ENCODE data around the gene VPS37B.

The VPS37B gene

DNA sequence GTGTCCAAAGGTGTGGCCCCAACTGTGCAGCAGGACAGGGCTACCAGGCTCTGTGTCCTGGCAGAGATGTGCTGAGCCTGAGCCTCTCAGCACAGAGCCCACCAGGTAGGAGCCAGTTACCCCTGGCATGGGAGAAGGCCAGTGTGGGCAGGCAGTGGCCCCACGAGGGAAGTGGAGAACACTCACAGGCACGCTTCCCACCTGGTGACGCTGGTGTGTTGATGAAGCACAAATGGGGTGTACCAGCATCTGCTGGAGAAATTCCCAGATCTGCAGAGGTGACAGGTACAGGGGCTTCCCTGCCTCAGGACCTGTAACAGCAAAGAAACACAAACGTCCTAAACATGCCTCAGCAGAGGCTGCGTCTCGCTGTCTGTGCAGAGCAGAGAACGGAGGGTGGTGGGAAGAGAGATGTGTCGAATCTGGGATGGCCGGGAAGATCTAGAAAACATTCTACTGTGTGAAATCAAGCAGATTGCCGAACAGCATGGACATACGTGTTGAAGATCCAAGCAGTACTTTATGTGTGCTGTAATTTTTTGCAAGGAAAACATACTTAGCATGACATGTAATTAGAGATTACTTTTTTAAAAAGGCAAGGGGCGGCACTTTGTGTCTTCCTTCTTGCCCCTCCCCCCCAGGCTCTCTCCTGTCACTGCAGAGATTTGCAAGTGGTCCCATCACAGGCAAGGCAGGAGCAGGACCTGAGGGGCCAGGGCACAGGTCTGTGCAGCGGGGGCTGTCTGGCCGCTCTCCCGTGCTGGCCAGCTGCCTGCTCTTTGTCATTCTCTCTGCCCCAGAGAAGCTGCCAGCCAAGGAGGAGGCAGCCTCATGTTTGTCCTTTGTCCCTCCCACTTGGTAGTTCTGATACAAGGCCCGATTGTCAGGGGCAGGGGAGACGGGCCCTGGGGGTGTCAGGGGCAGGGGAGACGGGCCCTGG lies 43.3 kb downstream of the VPS37B start:
- Histone ChIP-seq H3K36me3 (ENCODE audit: insufficient read depth, low read length) (peaks cover 30% of the 10 kb centered on the region), H3K4me2 (ENCODE audit: low read length) (peak overlapping the region; percentile 67)

GRCh38 chr12:122851820-122852219 lies 44.1 kb downstream of the VPS37B start:
- Histone ChIP-seq H3K9me3 (replicated peaks; ENCODE audit: low read length) (no peaks in the 10 kb centered on the region), H3K4me3 (ENCODE audit: low read length) (peak overlapping the region; percentile 29), H3K4me1 (ENCODE audit: control insufficient read depth, insufficient read depth, low read length) (peaks cover 30% of the 10 kb centered on the region), H3K4me2 (ENCODE audit: low read length) (peak overlapping the region; percentile 67), H3K27me3 (ENCODE audit: control insufficient read depth, insufficient read depth, low read length) (no peaks in the 10 kb centered on the region), H3K9ac (ENCODE audit: low read depth, low read length) (peak overlapping the region; percentile 19), H3K36me3 (ENCODE audit: insufficient read depth, low read length) (peaks cover 24% of the 10 kb centered on the region)

More for the DNA sequence above, 43.3 kb downstream of the VPS37B start:
- Histone ChIP-seq H3K9me3 (replicated peaks; ENCODE audit: low read length) (no peaks in the 10 kb centered on the region), H3K9ac (ENCODE audit: low read depth, low read length) (peak overlapping the region; percentile 19), H3K27me3 (ENCODE audit: control insufficient read depth, insufficient read depth, low read length) (no peaks in the 10 kb centered on the region), H3K4me1 (ENCODE audit: control insufficient read depth, insufficient read depth, low read length) (peaks cover 30% of the 10 kb centered on the region), H3K4me3 (ENCODE audit: low read length) (peak overlapping the region; percentile 29)

DNA sequence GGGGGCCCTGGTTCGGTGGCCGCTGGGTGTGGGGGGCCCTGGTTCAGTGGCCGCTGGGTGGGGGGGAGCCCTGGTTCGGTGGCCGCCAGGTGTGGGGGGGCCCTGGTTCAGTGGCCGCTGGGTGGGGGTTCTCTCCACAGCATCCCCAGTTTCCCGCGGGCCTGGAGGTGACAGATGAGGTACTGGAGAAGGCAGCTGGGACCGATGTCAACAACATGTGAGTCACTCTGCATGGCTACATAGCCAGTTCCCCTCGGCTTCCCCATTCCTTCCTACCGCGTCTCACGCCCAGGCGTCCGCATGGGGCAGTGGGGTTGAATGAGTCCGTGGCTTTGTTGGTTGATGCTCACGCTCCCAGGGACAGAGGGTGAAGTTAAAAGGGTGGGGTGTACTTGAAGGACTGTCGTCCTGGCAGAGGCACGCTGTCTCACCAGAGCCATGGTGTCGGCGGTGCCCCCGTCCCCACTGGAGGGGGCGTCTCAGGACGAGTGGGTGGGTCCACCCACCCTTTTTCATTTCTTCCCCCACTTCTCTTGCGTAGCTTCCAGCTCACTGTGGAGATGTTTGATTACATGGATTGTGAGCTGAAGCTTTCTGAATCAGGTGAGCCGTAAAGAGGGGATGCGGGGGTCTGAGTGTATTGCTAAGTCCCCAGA lies 45.1 kb downstream of the VPS37B start:
- Histone ChIP-seq H3K4me3 (ENCODE audit: low read length) (no peak overlapping the region), H3K4me1 (ENCODE audit: control insufficient read depth, insufficient read depth, low read length) (peaks cover 30% of the 10 kb centered on the region), H3K4me2 (ENCODE audit: low read length) (no peak overlapping the region), H3K9ac (ENCODE audit: low read depth, low read length) (no peak overlapping the region), H3K9me3 (replicated peaks; ENCODE audit: low read length) (no peaks in the 10 kb centered on the region), H3K36me3 (ENCODE audit: insufficient read depth, low read length) (peaks cover 19% of the 10 kb centered on the region), H3K27me3 (ENCODE audit: control insufficient read depth, insufficient read depth, low read length) (no peaks in the 10 kb centered on the region)

GRCh38 chr12:122850048-122850445 lies 45.9 kb downstream of the VPS37B start:
- H3K4me3 ChIP-seq (ENCODE audit: low read length) = no peak overlapping the region
- H3K9me3 ChIP-seq (replicated peaks; ENCODE audit: low read length) = no peaks in the 10 kb centered on the region
- peaks cover 13% of the 10 kb centered on the region for H3K36me3 ChIP-seq (ENCODE audit: insufficient read depth, low read length)
- no peak overlapping the region for H3K9ac ChIP-seq (ENCODE audit: low read depth, low read length)
- peaks cover 30% of the 10 kb centered on the region for H3K4me1 ChIP-seq (ENCODE audit: control insufficient read depth, insufficient read depth, low read length)
- no peak overlapping the region for H3K4me2 ChIP-seq (ENCODE audit: low read length)
- no peaks in the 10 kb centered on the region for H3K27me3 ChIP-seq (ENCODE audit: control insufficient read depth, insufficient read depth, low read length)

- H3K4me1 ChIP-seq (ENCODE audit: control insufficient read depth, insufficient read depth, low read length) = peaks cover 30% of the 10 kb centered on the region
- H3K9ac ChIP-seq (ENCODE audit: low read depth, low read length) = no peak overlapping the region
- H3K4me2 ChIP-seq (ENCODE audit: low read length) = no peak overlapping the region
- H3K4me3 ChIP-seq (ENCODE audit: low read length) = no peak overlapping the region
- no peaks in the 10 kb centered on the region for H3K27me3 ChIP-seq (ENCODE audit: control insufficient read depth, insufficient read depth, low read length)
- H3K9me3 ChIP-seq (replicated peaks; ENCODE audit: low read length) = no peaks in the 10 kb centered on the region
- peaks cover 7% of the 10 kb centered on the region for H3K36me3 ChIP-seq (ENCODE audit: insufficient read depth, low read length)
Measured at GRCh38 chr12:122849352-122850047, 46.4 kb downstream of the VPS37B start.

DNA sequence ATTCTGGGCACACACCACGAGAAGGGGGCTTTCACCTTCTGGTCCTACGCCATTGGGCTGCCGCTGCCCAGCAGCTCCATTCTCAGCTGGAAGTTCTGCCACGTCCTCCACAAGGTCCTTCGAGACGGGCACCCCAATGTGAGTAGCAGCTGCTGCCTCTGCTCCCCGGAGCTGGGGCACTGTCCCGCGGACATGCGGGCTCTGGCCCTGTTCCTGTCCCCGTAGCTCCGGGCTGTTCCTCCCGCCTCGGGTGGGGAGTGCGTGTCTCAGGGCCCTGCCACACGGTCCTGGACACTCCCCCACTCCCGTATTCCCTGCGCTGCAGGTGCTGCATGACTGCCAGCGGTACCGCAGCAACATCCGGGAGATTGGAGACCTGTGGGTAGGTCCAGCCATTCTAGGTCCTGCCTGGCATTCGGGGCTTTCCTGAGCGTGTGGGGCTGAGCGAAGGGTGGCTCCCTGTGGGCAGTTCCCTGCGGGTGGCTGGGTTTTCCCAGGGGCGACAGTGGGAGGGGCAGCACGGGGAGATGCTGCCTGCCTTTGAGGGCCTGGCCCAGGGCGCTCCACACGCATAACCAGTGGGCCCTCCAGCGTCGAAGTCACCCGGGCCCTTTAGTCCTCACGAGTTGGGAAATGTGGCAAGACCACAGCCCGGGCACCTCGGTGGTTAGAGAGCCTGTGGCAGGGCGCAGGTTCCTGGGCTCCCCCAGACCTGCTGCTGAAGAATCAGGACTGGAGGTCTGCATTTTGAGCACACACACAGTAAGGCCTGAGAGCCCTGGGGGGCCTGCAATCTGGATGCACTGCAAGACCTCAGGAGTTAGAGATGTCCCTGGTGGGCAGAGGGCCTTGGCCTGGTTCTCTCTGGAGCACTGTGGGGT lies 47.2 kb downstream of the VPS37B start:
- Histone ChIP-seq H3K9ac (ENCODE audit: low read depth, low read length) (no peak overlapping the region), H3K4me3 (ENCODE audit: low read length) (no peak overlapping the region), H3K27me3 (ENCODE audit: control insufficient read depth, insufficient read depth, low read length) (no peaks in the 10 kb centered on the region), H3K9me3 (replicated peaks; ENCODE audit: low read length) (no peaks in the 10 kb centered on the region), H3K4me2 (ENCODE audit: low read length) (no peak overlapping the region), H3K36me3 (ENCODE audit: insufficient read depth, low read length) (peaks cover 4% of the 10 kb centered on the region), H3K4me1 (ENCODE audit: control insufficient read depth, insufficient read depth, low read length) (peaks cover 28% of the 10 kb centered on the region)

DNA sequence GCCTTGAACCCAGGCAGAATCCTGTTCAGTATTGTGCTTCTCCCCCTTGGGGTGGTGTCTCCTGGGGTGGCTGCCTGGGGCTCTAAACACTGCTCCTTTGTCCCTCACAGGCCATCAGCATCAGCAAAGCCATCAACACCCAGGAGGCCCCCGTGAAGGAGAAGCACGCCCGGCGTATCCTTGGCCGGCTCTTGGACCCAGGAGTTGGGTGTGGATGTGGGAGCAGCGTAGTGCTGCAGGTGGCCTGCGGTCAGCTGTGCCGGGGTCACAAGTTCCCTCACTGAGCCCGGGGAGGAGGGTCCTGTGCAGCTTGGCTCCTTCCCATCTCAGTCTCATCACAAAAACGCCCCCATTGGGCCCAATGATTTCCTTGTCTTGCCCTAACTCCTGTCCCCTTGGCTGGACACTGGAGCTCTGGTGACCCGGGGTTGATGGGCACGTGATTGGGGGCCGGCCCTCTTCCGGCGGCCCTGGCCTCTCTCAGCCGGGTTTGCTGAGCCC lies 48.0 kb downstream of the VPS37B start:
- Histone ChIP-seq H3K4me1 (ENCODE audit: control insufficient read depth, insufficient read depth, low read length) (peaks cover 24% of the 10 kb centered on the region), H3K27me3 (ENCODE audit: control insufficient read depth, insufficient read depth, low read length) (no peaks in the 10 kb centered on the region), H3K4me3 (ENCODE audit: low read length) (no peak overlapping the region), H3K4me2 (ENCODE audit: low read length) (no peak overlapping the region), H3K9ac (ENCODE audit: low read depth, low read length) (no peak overlapping the region), H3K36me3 (ENCODE audit: insufficient read depth, low read length) (peaks cover 4% of the 10 kb centered on the region), H3K9me3 (replicated peaks; ENCODE audit: low read length) (no peaks in the 10 kb centered on the region)

GRCh38 chr12:122847516-122847836 lies 48.4 kb downstream of the VPS37B start:
- Histone ChIP-seq H3K36me3 (ENCODE audit: insufficient read depth, low read length) (peaks cover 4% of the 10 kb centered on the region), H3K27me3 (ENCODE audit: control insufficient read depth, insufficient read depth, low read length) (no peaks in the 10 kb centered on the region), H3K9ac (ENCODE audit: low read depth, low read length) (no peak overlapping the region), H3K4me1 (ENCODE audit: control insufficient read depth, insufficient read depth, low read length) (peaks cover 19% of the 10 kb centered on the region), H3K9me3 (replicated peaks; ENCODE audit: low read length) (no peaks in the 10 kb centered on the region), H3K4me2 (ENCODE audit: low read length) (no peak overlapping the region), H3K4me3 (ENCODE audit: low read length) (no peak overlapping the region)

DNA sequence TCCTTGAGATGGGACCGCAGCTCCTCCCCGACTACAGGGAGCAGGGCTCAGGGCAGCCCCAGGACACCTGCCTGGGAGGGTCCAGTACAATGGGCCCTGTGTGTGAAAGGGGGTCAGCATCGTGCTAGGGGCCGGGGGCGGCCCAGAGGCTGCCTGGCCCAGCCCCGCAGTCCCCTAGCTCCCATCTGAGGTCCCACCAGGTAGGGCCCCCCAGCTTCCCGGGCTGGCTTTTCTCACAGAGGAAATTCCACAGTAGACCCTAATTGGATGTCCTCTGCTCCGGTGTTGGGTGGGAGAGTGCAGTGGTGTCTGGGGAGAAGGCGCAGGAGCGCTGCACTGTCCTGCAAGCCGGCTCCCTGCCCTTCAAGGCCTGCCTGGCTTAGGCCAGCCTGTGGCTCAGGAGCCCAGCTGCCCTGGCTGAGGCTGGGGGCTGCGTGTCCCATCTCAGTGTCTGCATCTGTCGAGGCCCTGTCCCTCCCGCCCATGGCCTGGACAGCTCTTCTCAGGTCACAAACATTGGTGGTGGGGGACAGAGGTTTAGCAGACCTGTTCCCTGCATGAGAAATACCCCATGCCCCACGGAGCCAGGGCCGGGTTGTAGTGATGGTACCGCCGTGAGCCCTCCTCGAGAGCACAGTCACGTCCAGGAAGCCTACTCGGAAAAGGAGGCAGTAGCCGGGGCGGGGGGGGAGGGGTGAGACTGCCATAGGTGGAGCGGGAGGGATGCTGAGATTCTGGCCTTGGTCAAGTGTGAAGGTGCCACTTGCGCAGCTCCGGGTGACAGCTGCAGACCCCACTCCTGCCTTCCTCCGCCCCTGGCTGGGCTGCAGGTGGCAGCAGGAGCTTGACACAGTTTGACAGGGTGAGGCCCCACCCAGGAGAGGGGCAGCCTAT lies 49.1 kb downstream of the VPS37B start:
- Histone ChIP-seq H3K9ac (ENCODE audit: low read depth, low read length) (no peak overlapping the region), H3K9me3 (replicated peaks; ENCODE audit: low read length) (no peaks in the 10 kb centered on the region), H3K27me3 (ENCODE audit: control insufficient read depth, insufficient read depth, low read length) (no peaks in the 10 kb centered on the region), H3K4me2 (ENCODE audit: low read length) (no peak overlapping the region), H3K4me3 (ENCODE audit: low read length) (no peak overlapping the region), H3K36me3 (ENCODE audit: insufficient read depth, low read length) (peaks cover 6% of the 10 kb centered on the region), H3K4me1 (ENCODE audit: control insufficient read depth, insufficient read depth, low read length) (peaks cover 15% of the 10 kb centered on the region)

Data from skeletal muscle satellite cell (primary cell).